NOMO-1 (cell line): Measurements from ENCODE around the gene RANBP3.

Source experiments
- DNase-seq, 2 experiments: peaks; one replicate each; lab custom pipeline; 2025; ENCODE audit not compliant: unreplicated experiment in 2 of 2; lab: John Stamatoyannopoulos, UW

Gene RANBP3

DNA sequence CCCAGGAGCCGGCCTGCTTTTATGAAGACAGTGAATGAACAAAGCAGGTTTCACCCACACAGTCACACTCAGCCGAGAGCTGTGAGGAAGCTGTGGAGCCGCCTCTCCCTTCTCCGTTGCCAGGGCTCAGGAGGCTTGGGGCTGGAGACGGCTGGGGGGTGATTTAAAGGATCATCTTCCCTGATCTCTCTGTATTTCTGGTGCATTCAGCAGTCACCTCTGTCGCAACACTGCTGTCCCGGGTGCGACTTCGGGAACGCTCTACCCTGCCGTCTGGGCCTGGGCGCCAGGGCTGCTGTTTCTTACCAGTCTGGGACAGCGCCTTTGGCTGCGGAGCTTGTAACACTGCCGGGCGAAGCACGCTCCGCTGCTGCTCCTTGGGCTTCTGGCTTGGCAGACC, 45.8 kb downstream of the RANBP3 start:
- DNase-seq: no peak

DNA sequence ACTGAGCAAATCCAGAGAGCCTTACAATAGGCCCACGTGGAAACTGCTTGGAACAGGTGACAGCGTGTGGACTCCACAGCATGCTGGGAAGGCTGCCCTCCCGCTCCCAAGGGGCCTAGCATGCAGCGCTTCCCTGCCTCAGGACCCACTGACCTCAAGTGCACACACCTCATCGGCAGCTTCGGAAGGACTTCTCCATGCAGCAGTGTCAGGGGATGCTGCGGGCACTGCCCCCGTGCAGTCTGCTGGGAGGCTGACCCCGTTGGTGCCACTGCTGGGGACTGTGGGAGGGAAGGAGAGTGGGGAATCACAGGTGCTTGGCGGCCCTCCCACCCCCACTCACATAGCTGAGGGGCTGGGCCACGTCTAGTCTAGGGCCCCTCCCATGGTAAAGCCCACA, 46.7 kb downstream of the RANBP3 start:
- no peak for DNase-seq

DNA sequence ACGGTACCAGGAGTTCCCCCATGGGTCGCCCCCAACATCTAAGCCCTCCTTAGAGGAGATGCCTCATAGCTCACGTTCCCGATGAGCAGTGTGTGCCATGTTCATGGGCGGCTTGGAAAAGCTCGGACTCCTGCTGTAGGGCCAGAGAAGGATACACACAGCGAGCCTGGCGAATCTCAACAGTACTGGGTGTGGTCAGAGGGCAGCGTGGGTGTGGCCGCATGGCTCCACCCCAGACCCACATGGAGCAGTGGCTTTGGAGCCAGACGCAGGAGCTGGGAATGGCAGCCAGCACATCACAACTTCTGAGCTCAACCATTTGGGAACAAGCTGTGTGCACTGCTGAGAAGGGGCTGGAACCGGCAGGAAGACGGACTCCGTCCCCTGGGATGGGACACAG, 48.3 kb downstream of the RANBP3 start:
- no peak for DNase-seq

DNA sequence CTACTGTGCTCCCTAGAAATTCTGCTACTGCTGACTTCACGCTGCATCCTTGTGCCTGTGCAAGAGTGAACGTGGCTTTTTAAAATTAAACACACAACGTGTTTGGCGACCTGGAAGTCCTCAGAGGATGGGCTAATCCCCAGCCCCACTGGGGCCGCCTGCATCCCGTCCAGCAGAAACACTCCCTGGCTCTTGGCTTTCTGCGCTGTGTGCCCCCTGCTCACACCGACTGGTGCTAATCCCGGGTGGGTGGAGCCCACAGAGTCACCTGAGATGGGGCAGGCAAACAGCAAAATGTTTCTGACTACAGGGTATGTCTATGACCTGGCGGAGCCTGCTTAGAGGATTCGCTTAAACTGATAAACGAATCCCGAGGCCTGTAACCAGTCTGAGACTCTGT, 48.8 kb downstream of the RANBP3 start:
- no peak for DNase-seq

DNA sequence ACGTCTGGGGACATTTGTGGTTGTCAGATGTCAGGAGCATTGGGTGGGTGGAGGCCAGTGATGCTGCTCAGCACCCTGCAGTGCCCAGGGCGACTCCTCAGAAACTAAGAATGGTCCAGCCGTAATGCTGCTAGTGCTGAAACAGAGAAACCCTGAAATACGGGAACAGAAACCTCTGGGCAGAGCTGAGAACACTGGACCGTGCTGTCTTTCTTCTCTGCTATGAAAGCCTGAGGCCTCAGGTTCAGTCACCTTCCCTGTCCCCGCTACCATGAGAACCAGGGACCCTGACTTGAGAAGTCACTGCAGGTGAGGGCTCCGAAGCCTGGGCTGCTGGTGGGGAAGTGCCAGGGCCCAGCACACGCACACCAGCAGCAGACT, 50.5 kb downstream of the RANBP3 start:
- no peak for DNase-seq

DNA sequence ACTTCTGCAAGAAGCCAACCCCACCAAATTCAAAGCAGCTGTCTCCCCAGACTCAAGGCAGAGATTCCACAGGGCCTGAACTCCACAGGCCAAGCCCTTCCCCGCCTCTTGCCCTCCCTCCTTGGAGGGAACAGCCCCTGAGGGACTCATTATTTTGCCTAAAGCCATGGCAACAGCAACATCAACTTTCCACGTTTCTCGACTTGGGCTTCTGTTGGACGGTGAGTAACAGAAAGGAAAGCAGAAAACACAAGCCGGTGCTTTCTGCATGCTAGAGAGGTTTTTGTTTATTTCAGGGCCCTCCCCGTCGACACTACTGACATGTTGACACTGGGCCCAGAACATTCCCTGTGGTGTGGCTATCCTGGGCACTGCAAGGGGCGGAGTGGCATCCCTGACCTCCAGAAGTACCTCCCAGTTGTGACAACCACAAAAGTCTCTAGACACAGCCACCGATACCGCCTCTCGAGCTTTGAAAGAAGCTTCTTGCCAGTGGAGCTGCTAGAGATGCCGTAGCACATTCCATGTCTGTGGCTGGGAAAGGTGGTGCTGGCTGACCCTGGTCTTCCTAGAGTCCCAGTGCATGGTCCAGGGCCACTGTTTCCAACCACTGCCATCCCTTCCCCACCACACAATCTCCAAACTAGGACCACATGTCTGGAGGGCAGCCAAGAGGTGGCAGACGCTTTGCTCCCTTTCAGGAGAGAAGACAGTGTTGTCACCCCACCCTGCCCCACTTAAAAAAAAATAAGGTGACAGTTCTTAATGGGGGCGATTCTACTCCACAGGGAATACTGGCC, 51.1 kb downstream of the RANBP3 start:
- DNase-seq: no peak

DNA sequence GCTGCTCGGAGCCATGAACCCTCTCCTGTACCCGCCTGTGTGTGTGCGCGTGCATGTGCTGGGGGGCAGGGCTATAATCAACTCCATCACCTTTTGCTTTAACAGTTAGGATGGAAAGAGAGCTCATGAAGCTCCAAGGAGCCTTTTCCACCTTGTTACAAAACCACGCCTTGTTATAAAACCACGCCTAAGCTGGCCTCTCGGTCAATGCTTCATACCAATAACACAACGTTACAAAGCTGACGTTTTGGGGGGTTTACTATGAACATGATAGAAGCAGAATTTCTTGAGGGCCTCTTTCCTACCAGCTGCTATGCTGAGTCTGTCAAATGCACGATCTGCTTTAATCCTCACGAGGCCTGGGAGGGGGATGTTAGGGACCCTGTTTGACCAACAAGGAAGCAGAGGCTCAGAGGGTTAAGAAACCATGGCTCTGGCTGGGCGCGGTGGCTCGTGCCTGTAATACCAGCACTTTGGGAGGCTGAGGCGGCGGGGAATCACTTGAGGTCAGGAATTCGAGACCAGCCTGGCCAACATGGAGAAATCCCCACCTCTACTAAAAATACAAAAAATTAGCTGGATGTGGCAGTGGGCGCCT, 52.0 kb downstream of the RANBP3 start:
- DNase-seq: no peak

DNA sequence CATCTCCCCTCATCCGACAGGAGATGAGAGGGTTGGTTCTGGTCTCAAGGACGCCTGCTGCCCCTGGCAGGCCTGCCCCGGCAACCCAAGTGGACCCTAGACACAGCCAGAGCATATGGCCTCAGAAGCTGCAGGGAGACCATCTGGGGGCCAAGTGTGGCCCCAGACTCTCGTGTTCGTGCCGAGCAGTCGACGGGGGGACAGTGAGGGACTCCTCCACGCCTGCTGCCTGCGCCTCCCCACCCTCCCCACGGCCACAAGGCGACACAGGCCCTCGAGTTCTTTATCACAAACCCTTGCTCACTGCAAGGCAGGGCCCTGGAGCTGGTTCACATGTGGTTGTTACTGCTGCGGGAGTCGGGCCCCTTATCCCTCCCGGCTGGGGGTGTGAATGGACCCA, 54.6 kb downstream of the RANBP3 start:
- no peak for DNase-seq

DNA sequence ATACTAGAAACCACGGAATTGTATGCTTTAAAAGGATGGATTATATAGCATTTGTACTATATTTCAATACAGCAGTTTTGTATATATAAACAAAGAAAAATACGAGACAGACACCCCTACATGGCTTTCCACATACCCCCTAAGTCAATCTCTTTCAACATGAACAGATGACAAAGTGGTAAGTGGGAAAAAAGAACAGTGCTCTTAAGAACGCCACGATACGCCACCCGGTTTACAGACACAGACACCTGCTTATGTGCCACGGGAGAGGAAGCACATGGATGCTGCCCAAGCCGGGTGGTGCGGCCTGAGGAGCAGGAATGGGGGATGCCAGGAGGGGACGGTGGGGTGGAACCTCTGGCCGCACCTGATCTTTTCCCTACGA, 55.8 kb downstream of the RANBP3 start:
- no peak for DNase-seq

DNA sequence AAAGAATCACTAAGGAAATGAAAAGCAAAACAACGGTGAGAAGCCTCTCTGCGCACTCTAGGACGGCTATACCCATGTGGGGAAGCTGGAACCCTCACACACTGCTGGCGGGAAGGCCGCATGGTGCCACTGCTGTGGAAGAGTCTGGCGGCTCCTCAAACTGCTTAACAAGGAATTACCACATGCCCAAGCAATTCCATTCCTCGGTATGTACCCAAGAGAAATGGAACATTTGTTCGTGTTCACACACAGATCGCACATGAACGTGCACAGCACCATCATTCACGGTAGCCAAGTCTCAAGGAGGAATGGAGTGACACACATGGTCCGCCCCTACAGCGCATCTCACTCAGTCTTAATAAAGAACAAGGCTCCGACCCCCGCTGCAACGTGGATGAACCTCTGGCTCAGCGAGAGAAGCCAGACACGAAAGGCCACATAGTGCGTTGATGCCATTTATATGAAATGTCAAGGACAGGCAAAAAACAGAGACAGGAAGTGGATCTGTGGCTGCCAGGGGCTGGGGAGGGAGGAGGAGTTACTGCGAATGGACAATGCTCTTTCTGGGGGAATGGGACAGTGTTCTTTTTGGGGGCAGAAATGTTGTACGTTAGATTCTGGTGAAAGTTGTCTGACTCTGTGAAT, 56.3 kb downstream of the RANBP3 start:
- no peak for DNase-seq

DNA sequence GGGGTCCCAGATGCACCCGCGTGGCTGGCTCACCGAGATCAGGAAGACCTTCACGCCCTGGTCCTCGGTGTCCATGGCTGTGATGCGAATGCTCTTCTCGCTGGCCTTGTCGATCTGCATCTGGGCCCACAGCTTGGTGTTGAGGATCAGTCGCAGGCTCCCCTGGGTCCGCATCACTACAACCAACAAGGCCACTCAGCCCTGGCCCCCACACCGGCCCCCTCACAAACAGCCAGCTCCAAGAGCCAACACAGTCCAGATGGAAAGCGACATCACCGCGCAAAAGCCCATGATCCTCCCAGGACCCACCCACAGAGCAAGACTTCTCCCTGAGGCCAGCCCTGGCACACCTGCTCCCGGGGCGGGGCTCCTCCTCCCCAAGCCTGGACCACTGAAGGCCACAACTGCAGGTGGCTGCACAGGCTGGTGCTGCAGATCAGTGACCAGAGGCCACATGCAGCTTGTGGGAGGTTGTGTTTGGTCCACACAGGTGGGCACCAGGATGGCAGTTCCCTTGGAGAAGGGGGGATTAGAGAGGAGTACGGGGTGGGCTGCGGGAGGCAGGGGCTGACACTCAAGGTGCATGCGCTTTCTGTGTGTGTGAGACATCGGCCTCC, 59.4 kb downstream of the RANBP3 start:
- no peak for DNase-seq

DNA sequence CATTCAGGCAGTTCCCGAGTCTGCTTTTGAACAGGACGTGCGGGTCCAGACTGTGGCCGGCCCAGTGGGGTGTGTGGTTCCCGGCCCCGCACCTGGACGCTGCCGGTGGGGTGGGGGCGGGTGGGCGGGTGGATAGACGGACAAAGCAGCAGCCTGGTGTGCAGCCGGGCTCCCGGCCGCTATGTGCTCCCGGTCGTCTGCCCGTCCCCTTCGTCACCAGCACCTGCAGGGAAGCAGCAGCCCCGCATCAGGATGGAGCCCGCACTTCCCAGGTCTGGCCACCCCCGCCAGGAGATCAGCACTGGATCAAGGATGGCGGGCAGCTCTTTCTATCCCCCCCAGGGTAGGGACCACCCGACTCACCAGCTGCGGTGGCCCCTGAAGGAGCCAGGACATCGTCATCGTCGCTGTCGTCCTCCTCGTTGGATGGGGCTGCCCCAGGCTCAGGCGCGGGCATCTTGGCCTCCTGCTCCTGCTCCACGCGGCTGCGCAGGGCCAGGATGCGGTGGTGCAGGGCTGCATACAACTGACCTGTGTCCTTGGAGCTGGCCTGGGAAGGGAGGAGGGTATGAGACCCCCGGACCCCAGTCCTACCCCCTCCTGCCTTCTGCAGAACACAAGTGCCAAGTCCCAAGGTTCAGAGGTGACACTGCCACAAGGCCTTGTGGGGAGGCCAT, 60.4 kb downstream of the RANBP3 start:
- DNase-seq: no peak

DNA sequence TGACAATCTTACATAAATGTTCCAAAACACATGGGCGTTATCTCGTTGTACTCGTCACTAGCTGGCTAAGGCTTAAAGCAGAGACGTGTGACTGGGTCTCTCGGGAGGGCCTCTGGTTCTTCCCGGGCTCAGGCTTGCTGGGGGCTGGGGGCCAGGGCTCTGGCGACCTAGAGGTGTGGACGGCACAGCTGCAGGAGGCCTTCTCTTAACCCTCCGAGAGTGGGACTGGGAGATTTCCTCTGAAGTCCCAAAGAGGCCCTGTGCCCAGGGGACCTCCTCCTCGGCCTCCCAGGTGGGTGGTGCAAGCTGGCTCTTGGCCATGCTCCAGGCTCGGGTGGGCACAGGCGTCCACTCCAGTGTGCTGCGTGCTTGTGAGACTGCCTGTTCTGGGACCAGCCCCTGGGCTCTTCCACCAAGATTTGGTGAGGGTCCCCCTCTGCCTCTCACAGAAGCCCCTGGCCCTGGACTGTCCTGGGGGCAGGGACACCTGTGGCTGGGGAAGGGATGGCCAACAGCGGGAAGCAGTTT, 61.7 kb downstream of the RANBP3 start:
- DNase-seq: no peak

DNA sequence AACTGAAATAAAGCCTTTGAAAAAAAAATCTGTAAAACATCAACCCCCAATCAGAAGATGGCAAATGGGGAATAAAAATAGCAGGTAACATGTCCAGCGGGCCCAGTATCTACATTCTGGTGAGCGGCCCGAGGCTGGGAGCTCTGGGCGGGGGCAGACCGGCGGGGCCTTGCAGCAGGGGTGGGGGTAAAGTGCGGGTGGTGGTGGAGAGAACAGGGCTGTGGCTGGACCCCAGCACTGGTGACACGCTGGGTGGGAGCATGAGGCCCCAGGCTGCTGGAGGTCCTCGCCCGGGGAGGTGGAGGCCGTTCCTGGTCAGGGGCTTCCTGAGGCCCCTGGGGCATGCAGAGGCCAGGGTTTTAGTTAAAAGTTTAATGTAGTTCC, 62.2 kb downstream of the RANBP3 start:
- no peak for DNase-seq

DNA sequence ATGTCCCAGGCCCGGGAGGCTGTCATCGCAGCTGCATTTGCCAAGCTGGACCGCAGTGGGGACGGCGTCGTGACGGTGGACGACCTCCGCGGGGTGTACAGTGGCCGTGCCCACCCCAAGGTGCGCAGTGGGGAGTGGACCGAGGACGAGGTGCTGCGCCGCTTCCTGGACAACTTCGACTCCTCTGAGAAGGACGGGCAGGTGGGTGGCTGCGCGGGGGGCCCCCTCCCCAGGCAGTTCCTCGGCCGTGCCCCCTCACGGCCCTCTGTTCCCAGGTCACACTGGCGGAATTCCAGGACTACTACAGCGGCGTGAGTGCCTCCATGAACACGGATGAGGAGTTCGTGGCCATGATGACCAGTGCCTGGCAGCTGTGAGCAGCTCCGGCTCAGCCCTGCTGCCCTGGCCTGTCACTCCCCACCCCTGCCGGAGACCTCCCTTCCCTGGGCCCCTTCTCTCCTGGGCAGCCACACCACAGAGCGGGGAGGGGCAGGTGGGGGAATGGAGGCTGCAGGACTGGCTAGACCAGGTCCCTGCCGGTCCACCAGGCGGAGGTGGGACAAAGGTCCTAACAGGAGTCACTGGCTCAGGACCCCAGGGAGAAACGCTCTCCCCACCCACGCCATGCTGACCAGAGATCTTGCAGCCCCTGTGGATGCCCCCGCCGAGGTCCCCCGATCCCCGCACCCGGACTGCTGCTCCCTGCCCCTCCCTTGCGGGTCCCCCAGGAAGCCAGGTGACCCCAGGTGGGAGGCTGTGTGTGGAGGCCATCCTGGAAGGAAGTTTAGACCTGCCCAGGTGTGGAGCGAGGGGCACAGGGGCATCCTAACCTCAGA, 62.8 kb downstream of the RANBP3 start:
- DNase-seq: no peak

DNA sequence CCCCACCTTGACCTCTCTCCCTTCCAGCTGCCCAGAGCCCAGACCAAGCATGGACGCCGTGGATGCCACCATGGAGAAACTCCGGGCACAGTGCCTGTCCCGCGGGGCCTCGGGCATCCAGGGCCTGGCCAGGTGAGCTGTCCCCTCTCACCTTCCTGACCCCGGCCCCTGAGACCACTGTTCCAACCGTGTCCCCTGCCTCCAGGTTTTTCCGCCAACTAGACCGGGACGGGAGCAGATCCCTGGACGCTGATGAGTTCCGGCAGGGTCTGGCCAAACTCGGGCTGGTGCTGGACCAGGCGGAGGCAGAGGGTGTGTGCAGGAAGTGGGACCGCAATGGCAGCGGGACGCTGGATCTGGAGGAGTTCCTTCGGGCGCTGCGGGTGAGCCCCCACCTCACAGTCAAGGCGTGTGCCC, 63.6 kb downstream of the RANBP3 start:
- no peak for DNase-seq

DNA sequence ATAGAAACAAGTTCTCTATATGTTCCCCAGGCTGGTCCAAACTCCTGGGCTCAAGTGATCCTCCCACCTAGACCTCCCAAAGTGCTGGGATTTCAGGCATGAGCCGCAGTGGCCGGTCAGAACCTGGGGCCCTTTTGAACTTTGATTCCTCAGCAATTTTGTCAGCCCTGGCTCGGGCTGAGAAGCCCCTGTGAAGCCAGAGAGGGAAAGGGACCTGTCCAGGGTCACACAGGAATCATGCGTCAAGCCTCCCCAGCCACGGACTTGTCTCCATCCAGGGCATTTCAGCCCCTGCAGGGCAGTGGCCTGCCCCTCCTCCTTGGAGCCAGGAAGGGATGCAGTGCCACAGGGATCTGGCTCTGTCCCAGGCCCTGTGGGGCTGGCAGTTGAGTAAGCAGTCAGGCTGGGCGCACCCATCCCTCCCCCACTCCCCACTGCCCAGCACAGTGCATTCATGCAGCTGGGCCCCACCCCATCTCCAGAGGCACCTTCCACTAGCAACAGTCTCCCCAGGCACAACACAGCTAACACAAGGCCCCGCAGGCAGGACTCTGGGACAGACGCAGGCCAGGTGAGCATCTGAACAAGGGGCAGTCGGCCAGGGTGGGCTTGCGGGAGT, 64.1 kb downstream of the RANBP3 start, which contains the start of gene CAPS:
Gene CAPS (plus strand): TSS at position 516 of the 619 bp plus-strand sequence. CDS start 153 bp downstream, outside the sequence.
- no peak for DNase-seq

DNA sequence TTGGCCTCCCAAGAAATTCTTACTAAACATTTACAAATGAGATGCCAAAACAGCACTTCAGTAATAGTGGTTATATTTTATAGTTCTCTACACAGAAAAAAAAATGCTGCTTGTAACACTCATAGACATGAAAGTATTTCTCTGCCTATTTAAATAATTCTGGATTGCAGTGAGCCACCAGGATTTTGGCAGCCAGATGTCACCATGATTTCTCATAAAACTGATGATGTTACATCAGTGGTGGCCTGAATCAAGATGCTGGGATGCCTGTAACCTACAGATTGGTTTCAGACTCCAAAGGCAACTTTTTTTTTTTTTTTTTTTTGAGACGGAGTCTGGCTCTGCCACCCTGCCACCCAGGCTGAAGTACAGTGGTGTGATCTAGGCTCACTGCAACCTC, 66.6 kb downstream of the RANBP3 start:
- DNase-seq: no peak

DNA sequence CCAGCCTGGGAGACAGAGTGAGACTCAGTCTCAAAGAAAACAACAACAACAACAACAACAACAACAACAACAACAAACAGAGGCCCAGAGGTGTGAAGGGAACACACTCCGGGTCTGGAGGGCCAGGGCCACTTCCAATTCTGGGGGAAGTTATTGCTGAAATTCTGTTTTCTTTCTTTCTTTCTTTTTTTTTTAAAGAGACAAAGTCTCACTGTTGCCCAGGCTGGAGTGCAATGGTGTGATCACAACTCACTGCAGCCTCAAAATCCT, 67.4 kb downstream of the RANBP3 start:
- DNase-seq: no peak
